Fibroblast of the conjunctiva (primary cell): ENCODE measurements around the gene ATP2A1.
"Not testable (repeated sequence)": the region's sequence is repeated elsewhere in the genome, so short reads cannot be mapped to it uniquely, and the experiment has no call there.

Source experiments
- DNase-seq: peaks from one replicate; pipeline ENCODE4 v3.0.0-alpha.2; 2010; ENCODE audit warnings: low read depth

Gene ATP2A1

GRCh38 chr16:28859326-28859725 lies 19.0 kb upstream of the ATP2A1 start:
- no peak for DNase-seq

GRCh38 chr16:28863929-28864793 lies 14.1 kb upstream of the ATP2A1 start:
- no peak for DNase-seq

- no peak for DNase-seq
These were observed 13.1 kb upstream of the ATP2A1 start for GRCh38 chr16:28865001-28865688.

- DNase-seq, result no peak
These were observed 12.4 kb upstream of the ATP2A1 start for GRCh38 chr16:28865722-28866453.

- no peak for DNase-seq
These were observed 11.9 kb upstream of the ATP2A1 start for GRCh38 chr16:28866454-28866804.

GRCh38 chr16:28867241-28867640 lies 11.0 kb upstream of the ATP2A1 start:
- no peak for DNase-seq

- not testable (repeated sequence) for DNase-seq
These were observed 10.6 kb upstream of the ATP2A1 start for GRCh38 chr16:28867646-28868045.

GRCh38 chr16:28869201-28869600 lies 9.1 kb upstream of the ATP2A1 start:
- DNase-seq, result no peak

- DNase-seq, result no peak
These were observed 5.3 kb upstream of the ATP2A1 start for GRCh38 chr16:28872952-28873351.

GRCh38 chr16:28873543-28874201 lies 4.6 kb upstream of the ATP2A1 start:
- no peak for DNase-seq

GRCh38 chr16:28874406-28874805 lies 3.9 kb upstream of the ATP2A1 start:
- DNase-seq, result no peak

GRCh38 chr16:28875134-28876018 lies 2.9 kb upstream of the ATP2A1 start:
- no peak for DNase-seq

GRCh38 chr16:28876019-28876659 lies 2.1 kb upstream of the ATP2A1 start:
- no peak for DNase-seq

GRCh38 chr16:28876973-28877654 lies 1.2 kb upstream of the ATP2A1 start:
- no peak for DNase-seq

GRCh38 chr16:28877655-28878000 lies 660 bp upstream of the ATP2A1 start:
- DNase-seq, result no peak

GRCh38 chr16:28879261-28879840 lies 1.1 kb downstream of the ATP2A1 start:
- DNase-seq, result no peak

GRCh38 chr16:28879841-28880588 lies 1.7 kb downstream of the ATP2A1 start:
- DNase-seq, result peak; percentile 56

GRCh38 chr16:28880589-28880915 lies 2.3 kb downstream of the ATP2A1 start:
- no peak for DNase-seq

- no peak for DNase-seq
These were observed 2.7 kb downstream of the ATP2A1 start for GRCh38 chr16:28880955-28881354.
